Spleen (tissue), 11 donors: ENCODE measurements around the gene NUTF2. TPM values are rescaled to one million over a fixed set of nuclear protein-coding genes. Genes with fewer than 3 reads are reported as not detected.

Source experiments
- DNase-seq: peaks from one replicate; pipeline ENCODE4 v3.0.0-alpha.2; 2020
- H3K27ac ChIP-seq, 8 donors: fragments of 200-600 bp; sonication (generic) in 7 of 8; 1 replicate in 4 of 8; 2 replicates in 4 of 8; pipeline versions ENCODE4 v1.5.0 to v1.8.0; 2016 to 2021; ENCODE audit warnings: inconsistent platforms in 4 of 8, mild to moderate bottlenecking in 4 of 8, moderate library complexity in 1 of 8
- H3K27me3 ChIP-seq, 7 donors: fragments of 200-600 bp; sonication (generic) in 6 of 7; replicated peaks in 1 of 7; 1 replicate in 4 of 7; 2 replicates in 3 of 7; pipeline versions ENCODE4 v1.5.0 to v1.8.0; 2016 to 2021; ENCODE audit warnings: inconsistent platforms in 3 of 7, mild to moderate bottlenecking in 1 of 7
- H3K36me3 ChIP-seq, 6 donors: fragments of 200-600 bp; sonication (generic) in 5 of 6; 1 replicate in 4 of 6; 2 replicates in 2 of 6; pipeline versions ENCODE4 v1.5.0 to v1.8.0; 2016 to 2021; ENCODE audit warnings: inconsistent platforms in 2 of 6
- H3K4me1 ChIP-seq, 6 donors: fragments of 200-600 bp; sonication (generic) in 5 of 6; 1 replicate in 3 of 6; 2 replicates in 3 of 6; pipeline versions ENCODE4 v1.5.0 to v1.8.0; 2016 to 2021; ENCODE audit warnings: inconsistent platforms in 3 of 6
- H3K4me3 ChIP-seq, 8 donors: fragments of 200-600 bp; sonication (generic) in 7 of 8; 1 replicate in 4 of 8; 2 replicates in 4 of 8; pipeline versions ENCODE4 v1.5.0 to v1.8.0; 2016 to 2021; ENCODE audit warnings: inconsistent platforms in 4 of 8, mild to moderate bottlenecking in 4 of 8, moderate library complexity in 2 of 8
- H3K9me3 ChIP-seq, 8 donors: fragments of 200-600 bp; sonication (generic) in 7 of 8; 1 replicate in 4 of 8; 2 replicates in 4 of 8; pipeline versions ENCODE4 v1.5.0 to v1.8.0; 2016 to 2021; ENCODE audit warnings: inconsistent platforms in 4 of 8
- CTCF ChIP-seq, 11 experiments: fragments of 200-600 bp in 7 of 11; fragments of 450-650 bp in 4 of 11; sonication (generic) in 4 of 11; IDR thresholded peaks in 8 of 11; conservative IDR thresholded peaks in 3 of 11; 1 replicate in 7 of 11; 2 replicates in 4 of 11; pipeline versions ENCODE4 v1.4.0 to v1.8.0; 2016 to 2021; ENCODE audit warnings: antibody characterized with exemption in 11 of 11, inconsistent platforms in 4 of 11, mild to moderate bottlenecking in 1 of 11
- POLR2A ChIP-seq, 3 donors: fragments of 450-650 bp; IDR thresholded peaks; one replicate each; pipeline ENCODE4 v1.5.1; 2017; ENCODE audit warnings: antibody characterized with exemption in 3 of 3, mild to moderate bottlenecking in 1 of 3
- POLR2AphosphoS5 ChIP-seq, 3 donors: sonication (generic); formaldehyde crosslinking; IDR thresholded peaks; one replicate each; pipeline ENCODE4 v1.5.1; 2017; ENCODE audit warnings: antibody characterized with exemption in 3 of 3
- WGBS, 5 donors: extraction: QIAGEN DNeasy Blood & Tissue Kit in 3 of 5; methylation state at CpG; one replicate each; pipeline versions ENCODE4 v1.1.5 to v1.1.7; 2013 to 2018; 5-methylcytosine and 5-hydroxymethylcytosine counted together
- intact Hi-C: fragments of 100-400 bp; cut with DNase I; formaldehyde crosslinking; loops from one replicate; pipeline ENCODE4 v1.15.0; 2023; ENCODE audit warnings: low total_unique reads
- polyA plus RNA-seq, 3 donors: library from polyadenylated mRNA; stranded (reverse); fragments of 200-250 nt; gene quantifications; one replicate each; pipeline ENCODE4 v1.2.1, GENCODE V29; 2013
- total RNA-seq, 7 donors: library from RNA; depleted of rRNA in 3 of 7; stranded (reverse); fragments of >200 nt in 3 of 7; fragmentation: NEBNext Ultra II Directional in 4 of 7; extraction: Animal tissue kit (Norgen Biotek cat#: 25700) in 4 of 7; gene quantifications; one replicate each; pipeline versions ENCODE4 v1.1.0 to v1.2.1, GENCODE V29; 2016 to 2021
- donor health status: healthy with polysubstance abuse.
- donor health status: DM: no; HTN: no; CAD: no; lungs with moderate emphysema.
- donor health status: DM: no; HTN: no; CAD: no.
- donor health status: Bipolar disorder and iron deficiency.
- donor health status: healthy.
- donor health status: DM: no; HTN: no; CAD: no.
- donor health status: DM: yes; HTN: yes; CAD: no.

NUTF2 gene
- total and polyA plus RNA-seq, 10 donors: 38.8 to 116 (median 52.6) TPM

GRCh38 chr16:67811899-67812298, 34.8 kb upstream of the NUTF2 start:
- Histone ChIP-seq H3K27ac (no peak overlapping the region), H3K36me3 (no peaks in the 10 kb centered on the region), H3K9me3 (no peaks in the 10 kb centered on the region), H3K4me1 (peaks cover 6 to 17% (median 14%) of the 10 kb centered on the region in 6 donors), H3K4me3 (no peak overlapping the region), H3K27me3 (no peaks in the 10 kb centered on the region)
- 86 to 98% (median 92%) methylated on average over 1 of the region's 1 CpG for WGBS, 5 donors
- TF ChIP-seq POLR2AphosphoS5 (IDR thresholded peaks at IDR 0.05) (no peak), POLR2A (IDR thresholded peaks at IDR 0.05) (no peak), CTCF (IDR thresholded peaks at IDR 0.05 in 8 of 11, conservative IDR thresholded peaks at IDR 0.05 in 3 of 11) (no peak)
- intact Hi-C loops: no loop called here
- no peak for DNase-seq

DNA sequence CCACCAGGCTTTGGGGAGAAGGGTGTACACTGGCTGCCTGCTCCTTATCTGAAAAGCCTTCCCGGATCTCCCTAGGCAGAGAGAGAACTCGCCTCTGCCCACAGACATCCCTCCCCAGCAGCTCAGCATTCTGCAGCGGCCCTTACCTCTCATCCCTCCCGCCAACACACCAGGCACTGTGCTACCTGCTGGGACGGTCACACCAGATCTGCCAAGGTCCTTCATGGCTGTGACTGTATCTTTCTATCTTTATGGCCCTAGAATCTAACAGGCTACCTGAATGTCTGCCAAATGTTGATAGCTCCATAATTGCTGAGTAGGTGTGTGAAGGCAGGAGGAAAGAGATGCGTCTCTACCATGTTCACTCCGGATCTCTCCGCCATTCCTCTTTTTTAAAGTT, 32.2 kb upstream of the NUTF2 start:
- DNase-seq: no peak
- WGBS, 5 donors: 88 to 96% (median 94%) methylated on average over 6 to 8 of the region's 8 CpGs
- peaks cover 0 to 9% (median 8%) of the 10 kb centered on the region in 6 donors for H3K4me1 ChIP-seq
- no peak overlapping the region for H3K4me3 ChIP-seq
- H3K27me3 ChIP-seq: no peaks in the 10 kb centered on the region
- H3K36me3 ChIP-seq: no peaks in the 10 kb centered on the region
- no peaks in the 10 kb centered on the region for H3K9me3 ChIP-seq
- intact Hi-C loops: no loop called here
- no peak for TF ChIP-seq POLR2A (IDR thresholded peaks at IDR 0.05)
- TF ChIP-seq POLR2AphosphoS5 (IDR thresholded peaks at IDR 0.05): no peak
- TF ChIP-seq CTCF (IDR thresholded peaks at IDR 0.05 in 8 of 11, conservative IDR thresholded peaks at IDR 0.05 in 3 of 11): no peak
- no peak overlapping the region for H3K27ac ChIP-seq

GRCh38 chr16:67820608-67821259, 26.0 kb upstream of the NUTF2 start:
- Histone ChIP-seq H3K9me3 (no peaks in the 10 kb centered on the region), H3K27ac (no peak overlapping the region), H3K27me3 (no peaks in the 10 kb centered on the region), H3K4me1 (peaks cover 0 to 9% (median 8%) of the 10 kb centered on the region in 6 donors), H3K4me3 (no peak overlapping the region), H3K36me3 (peaks cover 0 to 3% (median 0%) of the 10 kb centered on the region in 6 donors)
- intact Hi-C loops: no loop called here
- no peak for DNase-seq
- no peak for TF ChIP-seq POLR2A (IDR thresholded peaks at IDR 0.05)
- TF ChIP-seq POLR2AphosphoS5 (IDR thresholded peaks at IDR 0.05): no peak
- no peak for TF ChIP-seq CTCF (IDR thresholded peaks at IDR 0.05 in 8 of 11, conservative IDR thresholded peaks at IDR 0.05 in 3 of 11)
- 89 to 93% (median 91%) methylated on average over 8 to 11 of the region's 11 CpGs for WGBS, 5 donors

DNA sequence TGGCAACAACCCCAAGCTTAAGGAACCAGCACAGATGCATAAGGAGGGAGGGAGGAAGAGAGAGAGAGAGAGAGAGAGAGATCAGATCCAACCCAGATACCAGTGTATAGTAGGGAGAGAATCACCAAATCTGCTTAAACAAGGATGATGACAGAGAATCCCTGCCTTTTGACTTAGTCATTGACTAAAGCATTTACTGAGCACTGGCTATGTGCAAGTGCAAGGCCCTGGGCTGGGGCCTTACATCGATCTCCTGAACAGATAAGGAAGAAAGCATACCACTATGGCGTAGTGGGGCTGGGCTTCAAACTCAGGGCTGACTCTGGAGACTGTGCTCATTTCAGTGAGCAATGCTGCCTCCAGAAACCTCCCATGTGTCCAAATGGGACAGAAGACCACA, 24.2 kb upstream of the NUTF2 start:
- DNase-seq: no peak
- H3K27me3 ChIP-seq: no peaks in the 10 kb centered on the region
- H3K4me1 ChIP-seq: no peaks in the 10 kb centered on the region
- H3K9me3 ChIP-seq: no peaks in the 10 kb centered on the region
- no peak overlapping the region for H3K27ac ChIP-seq
- intact Hi-C loops: no loop called here
- WGBS, 5 donors: 94 to 100% (median 96%) methylated on average over 2 of the region's 2 CpGs
- no peak for TF ChIP-seq CTCF (IDR thresholded peaks at IDR 0.05 in 8 of 11, conservative IDR thresholded peaks at IDR 0.05 in 3 of 11)
- peaks cover 0 to 21% (median 9%) of the 10 kb centered on the region in 6 donors for H3K36me3 ChIP-seq
- no peak overlapping the region for H3K4me3 ChIP-seq
